HFFc6 (cell line): ENCODE results near the gene ELFN1. TPM values are rescaled to one million over a fixed set of nuclear protein-coding genes. Genes with fewer than 3 reads are reported as not detected.

ENCODE experiments used
- DNase-seq: peaks from one replicate; pipeline ENCODE4 v3.0.0-alpha.2; 2018
- H3K27ac Mint-ChIP-seq: 2 replicates; pipeline ENCODE4 v1.8.0; 2020; ENCODE audit warnings: mild to moderate bottlenecking, mixed read lengths
- H3K27me3 Mint-ChIP-seq: 2 replicates; pipeline ENCODE4 v1.8.0; 2021; ENCODE audit warnings: mild to moderate bottlenecking, moderate library complexity, mixed read lengths; ENCODE audit not compliant: insufficient read depth
- H3K36me3 Mint-ChIP-seq: 2 replicates; pipeline ENCODE4 v1.8.0; 2021; ENCODE audit warnings: low read depth, mixed read lengths
- H3K4me1 Mint-ChIP-seq: 2 replicates; pipeline ENCODE4 v1.8.0; 2020; ENCODE audit warnings: low read depth, mixed read lengths
- H3K4me3 Mint-ChIP-seq: 2 replicates; pipeline ENCODE4 v1.8.0; 2020; ENCODE audit warnings: mild to moderate bottlenecking, moderate library complexity, mixed read lengths
- H3K9me3 Mint-ChIP-seq: 2 replicates; pipeline ENCODE4 v1.8.0; 2020; ENCODE audit warnings: mild to moderate bottlenecking, mixed read lengths
- CTCF ChIP-seq: fragments of 200-600 bp; sonication (generic); IDR thresholded peaks from 2 replicates; pipeline ENCODE4 v1.5.0; 2021; ENCODE audit warnings: antibody characterized with exemption, mild to moderate bottlenecking
- total RNA-seq, 6 experiments: library from RNA; stranded (reverse); fragmentation: NEBNext Ultra II Directional; extraction: Animal tissue kit (Norgen Biotek cat#: 25700); gene quantifications; 2 replicates in 1 of 6; 3 replicates in 5 of 6; pipeline ENCODE4 v1.2.3, GENCODE V29; 2021

ELFN1 gene
- total RNA-seq, 6 experiments from 2014 or later: 1.5 to 4.2 (median 1.6) TPM

DNA sequence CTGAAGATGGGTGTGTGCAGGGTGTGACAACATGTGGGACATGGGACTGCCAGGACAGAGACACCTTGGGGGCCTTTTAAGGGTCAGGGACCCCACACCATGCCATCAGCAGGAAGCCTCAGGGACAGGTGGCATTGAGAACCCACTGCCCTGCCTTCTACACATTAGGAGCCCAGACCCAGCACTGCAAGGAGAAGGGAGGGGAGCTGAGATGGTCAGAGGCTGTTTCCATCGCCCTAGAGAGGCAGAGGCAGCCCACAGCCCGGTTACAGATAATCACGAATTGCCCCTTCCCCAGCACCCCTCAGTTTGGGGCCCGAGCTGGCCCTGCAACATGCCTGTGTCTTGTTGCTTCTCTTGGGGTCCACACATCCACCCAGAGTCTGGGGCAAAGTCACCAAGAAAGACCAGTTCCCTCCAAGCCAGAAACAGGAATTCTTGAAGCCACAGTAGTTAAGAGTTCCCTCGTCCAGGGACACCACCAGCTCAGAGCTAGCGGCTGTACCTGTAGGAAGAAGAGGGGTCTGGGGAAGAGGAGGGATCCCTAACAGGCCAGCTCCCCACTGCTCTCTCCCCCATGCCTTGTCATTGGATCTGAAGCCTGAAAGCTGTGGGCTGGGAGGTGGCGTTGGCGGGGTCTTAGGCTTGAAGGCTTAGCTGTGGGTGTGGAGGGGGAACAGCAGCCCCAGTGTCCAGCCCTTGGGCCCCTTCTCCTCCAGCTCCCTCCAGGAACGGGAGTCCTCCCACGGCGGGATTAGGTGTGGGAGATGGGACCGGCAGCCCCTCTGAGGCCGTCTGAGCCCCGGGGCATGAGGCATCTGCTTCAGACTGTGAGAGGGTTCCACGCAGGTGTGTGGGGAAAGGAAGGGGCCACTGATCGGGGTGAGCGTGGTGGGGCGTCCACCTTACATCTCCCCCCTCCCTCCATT, 44.8 kb upstream of the ELFN1 start:
- Mint-ChIP-seq H3K4me1 (no peaks in the 10 kb centered on the region), H3K27me3 (peaks cover 48% of the 10 kb centered on the region), H3K36me3 (no peaks in the 10 kb centered on the region), H3K4me3 (no peak overlapping the region), H3K27ac (no peak overlapping the region), H3K9me3 (peaks cover 5% of the 10 kb centered on the region; the same call in 1 of the 2 replicates)
- no peak for TF ChIP-seq CTCF
- no peak for DNase-seq

DNA sequence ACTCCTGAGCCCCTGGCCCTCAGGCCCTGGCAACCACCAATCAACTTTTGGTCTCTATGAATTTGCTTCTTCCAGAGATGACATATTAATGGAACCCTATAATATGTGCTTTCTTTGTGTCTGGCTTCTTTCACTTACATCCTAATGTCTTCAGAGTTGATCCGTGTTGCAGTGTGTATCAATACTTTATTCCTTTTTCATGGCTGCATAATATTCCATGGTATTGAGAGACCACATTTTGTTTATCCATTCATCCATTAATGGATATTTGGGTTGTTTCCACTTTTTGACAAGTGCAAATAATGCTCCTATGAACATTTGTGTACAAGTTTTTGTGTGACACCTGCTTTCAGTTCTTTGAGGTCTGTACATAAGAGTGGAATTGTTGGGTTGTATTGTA, 43.3 kb upstream of the ELFN1 start:
- H3K4me1 Mint-ChIP-seq: no peaks in the 10 kb centered on the region
- peaks cover 35% of the 10 kb centered on the region for H3K27me3 Mint-ChIP-seq
- H3K4me3 Mint-ChIP-seq: no peak overlapping the region
- H3K36me3 Mint-ChIP-seq: no peaks in the 10 kb centered on the region
- no peak for DNase-seq
- no peak for TF ChIP-seq CTCF
- no peak overlapping the region; the same call in 1 of the 2 replicates for H3K27ac Mint-ChIP-seq
- H3K9me3 Mint-ChIP-seq: peaks cover 5% of the 10 kb centered on the region; the same call in 1 of the 2 replicates

DNA sequence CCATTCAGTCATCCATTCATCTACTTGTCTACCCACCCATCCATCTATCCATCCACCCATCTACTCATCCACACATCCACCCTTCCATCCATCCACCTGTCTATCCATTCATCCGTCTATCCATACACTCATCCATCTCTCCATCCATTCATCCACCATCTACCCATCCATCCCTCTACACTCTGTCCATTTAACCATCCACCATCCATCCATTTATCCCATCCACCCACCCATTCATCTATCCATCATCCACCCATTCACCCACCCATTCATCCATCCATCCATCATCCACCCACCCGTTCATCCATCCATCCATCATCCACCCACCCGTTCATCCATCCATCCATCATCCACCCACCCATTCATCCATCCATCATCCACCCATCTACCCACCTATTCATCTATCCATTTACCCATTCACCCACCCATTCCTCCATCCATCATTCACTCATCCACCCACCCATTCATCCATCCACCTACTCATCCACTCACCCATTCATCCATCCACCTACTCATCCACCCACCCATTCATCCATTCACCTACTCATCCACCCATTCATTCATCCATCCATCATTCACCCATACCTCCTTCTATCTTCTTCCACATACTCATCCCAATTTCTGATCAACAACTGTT, 39.3 kb upstream of the ELFN1 start:
- DNase-seq: no peak
- Mint-ChIP-seq H3K4me3 (no peak overlapping the region), H3K36me3 (no peaks in the 10 kb centered on the region; the same call in 1 of the 2 replicates), H3K27me3 (peaks cover 28% of the 10 kb centered on the region), H3K9me3 (peaks cover 16% of the 10 kb centered on the region; the same call in 1 of the 2 replicates), H3K27ac (no peak overlapping the region), H3K4me1 (no peaks in the 10 kb centered on the region)
- TF ChIP-seq CTCF: no peak

DNA sequence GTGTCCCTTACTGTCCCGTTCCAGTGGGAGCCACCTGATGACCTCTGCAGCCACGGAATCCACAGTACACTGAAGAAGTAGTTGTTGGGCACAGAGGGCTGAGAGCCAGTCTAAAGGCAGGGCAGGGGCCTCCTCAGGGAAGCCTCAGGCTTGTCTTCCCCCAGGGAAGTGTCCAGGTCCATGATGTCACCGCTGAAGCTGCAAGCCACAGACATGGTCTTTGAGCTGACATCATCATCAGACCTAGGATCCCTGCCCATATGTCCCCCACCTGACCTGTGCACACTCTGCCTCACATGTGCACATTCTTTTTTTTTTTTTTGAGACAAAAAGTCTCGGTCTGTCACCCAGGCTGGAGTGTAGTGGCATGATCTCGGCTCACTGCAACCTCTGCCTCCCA, 38.4 kb upstream of the ELFN1 start:
- H3K9me3 Mint-ChIP-seq: peaks cover 24% of the 10 kb centered on the region; the same call in 1 of the 2 replicates
- H3K36me3 Mint-ChIP-seq: no peaks in the 10 kb centered on the region; the same call in 1 of the 2 replicates
- TF ChIP-seq CTCF: no peak
- no peak overlapping the region for H3K4me3 Mint-ChIP-seq
- peaks cover 22% of the 10 kb centered on the region for H3K27me3 Mint-ChIP-seq
- no peaks in the 10 kb centered on the region for H3K4me1 Mint-ChIP-seq
- no peak overlapping the region for H3K27ac Mint-ChIP-seq
- no peak for DNase-seq

DNA sequence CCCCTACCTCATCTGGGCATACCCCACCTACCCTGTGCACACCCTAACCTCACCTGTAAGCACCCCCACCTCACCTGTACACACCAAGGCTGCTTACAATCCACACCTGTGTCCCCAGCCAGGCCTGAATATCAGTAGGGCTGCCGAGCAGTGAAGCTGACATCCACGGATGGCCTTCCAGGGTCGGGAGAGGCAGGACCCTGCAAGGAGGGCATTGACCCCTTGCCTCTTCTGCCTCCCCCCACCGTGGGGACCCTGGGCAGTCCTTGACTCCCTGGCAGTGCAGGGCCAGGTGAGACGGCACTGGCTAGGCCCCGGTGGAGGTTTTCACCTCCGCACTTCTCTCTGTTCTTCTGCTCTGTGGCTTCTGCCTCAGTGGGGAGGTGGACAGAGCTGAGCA, 37.6 kb upstream of the ELFN1 start:
- peaks cover 4% of the 10 kb centered on the region; the same call in 1 of the 2 replicates for H3K36me3 Mint-ChIP-seq
- H3K27ac Mint-ChIP-seq: no peak overlapping the region
- no peak overlapping the region for H3K4me3 Mint-ChIP-seq
- DNase-seq: no peak
- H3K4me1 Mint-ChIP-seq: no peaks in the 10 kb centered on the region
- peaks cover 21% of the 10 kb centered on the region for H3K27me3 Mint-ChIP-seq
- no peak for TF ChIP-seq CTCF
- H3K9me3 Mint-ChIP-seq: peaks cover 31% of the 10 kb centered on the region
